ENCODE measurements around the gene RAB9A.

GRCh38 chrX:13691841-13692371 is 3.0 kb downstream of the RAB9A start:
- TF ChIP-seq POLR2A (IDR thresholded peaks at IDR 0.05) (no peak), POLR2AphosphoS5 (IDR thresholded peaks at IDR 0.05) (no peak)
- TF ChIP-seq, protein P1, sequence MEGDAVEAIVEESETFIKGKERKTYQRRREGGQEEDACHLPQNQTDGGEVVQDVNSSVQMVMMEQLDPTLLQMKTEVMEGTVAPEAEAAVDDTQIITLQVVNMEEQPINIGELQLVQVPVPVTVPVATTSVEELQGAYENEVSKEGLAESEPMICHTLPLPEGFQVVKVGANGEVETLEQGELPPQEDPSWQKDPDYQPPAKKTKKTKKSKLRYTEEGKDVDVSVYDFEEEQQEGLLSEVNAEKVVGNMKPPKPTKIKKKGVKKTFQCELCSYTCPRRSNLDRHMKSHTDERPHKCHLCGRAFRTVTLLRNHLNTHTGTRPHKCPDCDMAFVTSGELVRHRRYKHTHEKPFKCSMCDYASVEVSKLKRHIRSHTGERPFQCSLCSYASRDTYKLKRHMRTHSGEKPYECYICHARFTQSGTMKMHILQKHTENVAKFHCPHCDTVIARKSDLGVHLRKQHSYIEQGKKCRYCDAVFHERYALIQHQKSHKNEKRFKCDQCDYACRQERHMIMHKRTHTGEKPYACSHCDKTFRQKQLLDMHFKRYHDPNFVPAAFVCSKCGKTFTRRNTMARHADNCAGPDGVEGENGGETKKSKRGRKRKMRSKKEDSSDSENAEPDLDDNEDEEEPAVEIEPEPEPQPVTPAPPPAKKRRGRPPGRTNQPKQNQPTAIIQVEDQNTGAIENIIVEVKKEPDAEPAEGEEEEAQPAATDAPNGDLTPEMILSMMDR (IDR thresholded peaks at IDR 0.05 in 8 of 11, conservative IDR thresholded peaks at IDR 0.05 in 3 of 11), result no peak
